ENCODE data around the gene SMIM43.

SMIM43 gene

GRCh38 chr4:121764702-121765367 lies at the start of gene SMIM43:
Gene SMIM43 (minus strand): TSS chr4:121765164. CDS start chr4:121765105, 59 bp downstream.
- no peak for DNase-seq

- DNase-seq, result no peak
Measured at GRCh38 chr4:121814756-121815155, 49.8 kb upstream of the SMIM43 start.

- peak; percentile 18 for DNase-seq
Measured at GRCh38 chr4:121811122-121811521, 46.2 kb upstream of the SMIM43 start.

- DNase-seq, result no peak
Measured at GRCh38 chr4:121806411-121806810, 41.4 kb upstream of the SMIM43 start.

- DNase-seq, result no peak
Measured at GRCh38 chr4:121801715-121802075, 36.7 kb upstream of the SMIM43 start.

- DNase-seq, result peak; percentile 86
Measured at GRCh38 chr4:121800961-121801714, 36.2 kb upstream of the SMIM43 start, which contains the start of gene EXOSC9. Gene EXOSC9 (plus strand): TSS chr4:121801323. CDS start chr4:121801425, 102 bp downstream.

GRCh38 chr4:121800638-121800960 lies 35.6 kb upstream of the SMIM43 start:
- DNase-seq, result no peak

GRCh38 chr4:121799867-121800501 lies 35.0 kb upstream of the SMIM43 start:
- no peak for DNase-seq

- DNase-seq, result peak; percentile 33
Measured at GRCh38 chr4:121799208-121799823, 34.4 kb upstream of the SMIM43 start.

- DNase-seq, result no peak
Measured at GRCh38 chr4:121796283-121796682, 31.3 kb upstream of the SMIM43 start.

- no peak for DNase-seq
Measured at GRCh38 chr4:121794505-121795188, 29.7 kb upstream of the SMIM43 start.

- DNase-seq, result no peak
Measured at GRCh38 chr4:121792966-121793365, 28.0 kb upstream of the SMIM43 start.

- DNase-seq, result no peak
Measured at GRCh38 chr4:121791481-121791880, 26.5 kb upstream of the SMIM43 start.

GRCh38 chr4:121790976-121791375 lies 26.0 kb upstream of the SMIM43 start:
- DNase-seq, result no peak

GRCh38 chr4:121789960-121790829 lies 25.2 kb upstream of the SMIM43 start:
- no peak for DNase-seq

GRCh38 chr4:121789455-121789854 lies 24.5 kb upstream of the SMIM43 start:
- DNase-seq, result no peak

- DNase-seq, result no peak
Measured at GRCh38 chr4:121788896-121789295, 23.9 kb upstream of the SMIM43 start.

GRCh38 chr4:121786221-121786620 lies 21.3 kb upstream of the SMIM43 start:
- DNase-seq, result no peak

- DNase-seq, result no peak
Measured at GRCh38 chr4:121785479-121785878, 20.5 kb upstream of the SMIM43 start.

- DNase-seq, result no peak
Measured at GRCh38 chr4:121784975-121785374, 20.0 kb upstream of the SMIM43 start.

GRCh38 chr4:121784401-121784800 lies 19.4 kb upstream of the SMIM43 start:
- no peak for DNase-seq

GRCh38 chr4:121783210-121783609 lies 18.2 kb upstream of the SMIM43 start:
- DNase-seq, result peak; percentile 71
